GM21447 (cell line): ENCODE measurements around the gene BUD23.
"Not testable (repeated sequence)": the region's sequence is repeated elsewhere in the genome, so short reads cannot be mapped to it uniquely, and the experiment has no call there.

Experiments
- ATAC-seq: cut with Tn5 transposase; IDR thresholded peaks from one replicate; pipeline ENCODE4 v1.9.1; 2021; ENCODE audit not compliant: unreplicated experiment

Gene BUD23

GRCh38 chr7:73699370-73700068, 16.1 kb downstream of the BUD23 start:
- ATAC-seq = no peak

GRCh38 chr7:73700069-73700423, 16.6 kb downstream of the BUD23 start:
- no peak for ATAC-seq

GRCh38 chr7:73700581-73701134, 17.3 kb downstream of the BUD23 start:
- ATAC-seq = no peak

DNA sequence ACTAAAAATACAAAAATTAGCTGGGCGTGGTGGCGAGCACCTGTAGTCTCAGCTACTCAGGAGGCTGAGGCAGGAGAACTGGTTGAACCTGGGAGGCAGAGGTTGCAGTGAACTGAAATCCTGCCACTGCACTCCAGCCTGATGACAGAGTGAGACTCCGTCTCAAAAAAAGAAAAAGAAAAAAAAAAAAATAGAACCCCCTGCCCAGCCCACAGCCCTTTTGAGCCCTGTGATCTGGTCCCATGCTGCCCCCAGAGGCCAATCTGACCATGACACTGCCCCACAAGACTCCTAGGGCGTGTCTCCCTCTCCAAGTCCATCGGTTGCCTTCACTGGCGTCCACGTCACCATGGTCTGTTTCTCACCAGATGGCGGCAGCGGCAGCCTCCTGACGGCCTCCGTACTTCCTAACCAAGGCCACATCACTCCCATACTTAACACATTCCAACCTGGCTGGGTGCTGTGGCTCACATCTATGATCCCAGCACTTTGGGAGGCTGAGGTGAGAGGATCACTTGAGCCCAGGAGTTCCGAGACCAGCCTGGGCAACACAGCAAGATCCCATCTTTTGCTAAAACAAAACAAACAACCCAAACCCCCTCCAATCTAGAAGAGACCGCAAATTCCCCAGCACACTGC, 18.1 kb downstream of the BUD23 start:
- no peak for ATAC-seq

GRCh38 chr7:73702226-73702625, 18.8 kb downstream of the BUD23 start:
- ATAC-seq = no peak

DNA sequence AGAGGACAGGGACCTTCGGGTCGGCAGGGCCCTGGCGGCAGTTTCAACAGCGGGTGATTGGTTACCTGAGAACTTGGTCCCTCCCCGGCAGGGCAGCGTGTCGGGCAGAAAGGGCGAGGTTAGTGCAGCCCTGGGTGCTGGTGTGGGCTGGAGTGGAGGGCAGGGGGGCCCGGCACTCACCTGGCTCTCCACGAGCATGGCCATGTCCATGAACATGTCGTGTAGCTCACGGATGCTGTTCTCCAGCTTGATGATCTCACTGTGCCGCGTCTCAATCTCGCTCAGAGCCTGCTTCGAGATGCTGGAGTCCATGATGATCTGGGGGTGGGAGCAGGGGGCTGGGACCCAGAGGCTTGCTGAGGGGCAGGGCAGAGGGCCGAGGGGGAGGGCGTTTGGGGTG, 19.3 kb downstream of the BUD23 start:
- ATAC-seq = no peak

DNA sequence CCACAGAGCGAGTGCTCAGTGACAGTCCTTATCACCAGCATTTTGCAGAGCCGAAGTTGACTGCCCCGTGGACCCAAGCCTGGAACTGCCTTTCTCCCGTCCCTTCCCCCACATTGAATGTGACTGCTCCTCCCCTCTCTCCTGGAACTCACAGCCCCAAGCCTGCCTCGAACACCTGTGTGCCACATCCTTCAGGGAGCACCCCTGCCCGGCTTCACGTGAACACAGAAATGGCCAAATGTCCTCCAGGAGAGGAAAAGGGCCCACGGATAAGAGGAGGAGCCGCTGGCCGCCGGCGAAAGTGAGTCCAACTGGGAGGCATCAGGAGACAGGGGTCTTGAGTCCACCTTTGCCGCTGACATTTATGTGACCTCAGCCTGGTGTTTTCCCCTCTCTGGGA, 19.8 kb downstream of the BUD23 start:
- no peak for ATAC-seq

DNA sequence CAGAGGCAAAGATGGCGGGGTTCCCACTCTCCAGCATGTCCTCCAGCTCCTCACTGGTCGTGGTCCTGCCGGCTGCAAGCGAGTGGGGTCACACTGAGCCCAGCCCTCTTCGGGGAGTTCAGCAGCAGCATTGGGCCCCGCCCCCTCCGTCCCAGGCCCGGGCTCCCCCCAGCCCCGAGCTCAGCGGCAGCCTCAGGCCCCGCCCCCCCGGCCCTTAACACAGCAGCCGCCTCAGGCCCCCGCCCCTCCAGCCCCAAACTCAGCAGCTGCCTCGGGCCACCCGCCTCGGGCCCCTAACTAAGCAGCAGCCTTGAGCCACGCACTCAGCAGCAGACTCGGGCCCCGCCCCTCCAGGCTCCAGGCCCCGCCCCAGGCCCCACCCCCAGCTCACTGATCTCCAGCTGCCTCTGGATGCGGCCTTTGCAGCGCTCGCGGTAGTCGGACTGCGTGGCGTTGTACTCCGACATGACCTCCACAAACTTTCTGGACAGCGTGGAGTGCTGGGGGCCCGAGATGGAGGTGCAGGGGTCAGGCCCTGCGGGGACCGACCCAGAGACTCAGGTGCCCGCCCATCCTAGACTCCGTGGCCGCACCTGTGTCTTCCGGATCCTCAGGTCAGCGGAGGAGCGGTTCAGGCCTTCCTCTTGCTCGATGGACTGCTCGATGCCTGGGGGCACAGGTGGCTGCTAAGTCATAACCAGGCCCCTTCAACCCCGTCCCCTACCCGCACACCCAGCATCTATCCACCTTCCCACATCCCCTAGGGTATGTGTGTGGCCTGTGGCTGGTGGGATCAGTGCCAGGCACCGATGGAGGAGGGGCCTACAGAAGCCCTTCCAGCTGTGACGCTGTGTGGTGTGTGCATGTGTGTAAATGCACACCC, 20.6 kb downstream of the BUD23 start:
- no peak for ATAC-seq

GRCh38 chr7:73704640-73705550, 21.5 kb downstream of the BUD23 start:
- no peak for ATAC-seq

GRCh38 chr7:73705551-73705920, 22.1 kb downstream of the BUD23 start:
- no peak for ATAC-seq

GRCh38 chr7:73706126-73707044, 23.0 kb downstream of the BUD23 start:
- no peak for ATAC-seq

DNA sequence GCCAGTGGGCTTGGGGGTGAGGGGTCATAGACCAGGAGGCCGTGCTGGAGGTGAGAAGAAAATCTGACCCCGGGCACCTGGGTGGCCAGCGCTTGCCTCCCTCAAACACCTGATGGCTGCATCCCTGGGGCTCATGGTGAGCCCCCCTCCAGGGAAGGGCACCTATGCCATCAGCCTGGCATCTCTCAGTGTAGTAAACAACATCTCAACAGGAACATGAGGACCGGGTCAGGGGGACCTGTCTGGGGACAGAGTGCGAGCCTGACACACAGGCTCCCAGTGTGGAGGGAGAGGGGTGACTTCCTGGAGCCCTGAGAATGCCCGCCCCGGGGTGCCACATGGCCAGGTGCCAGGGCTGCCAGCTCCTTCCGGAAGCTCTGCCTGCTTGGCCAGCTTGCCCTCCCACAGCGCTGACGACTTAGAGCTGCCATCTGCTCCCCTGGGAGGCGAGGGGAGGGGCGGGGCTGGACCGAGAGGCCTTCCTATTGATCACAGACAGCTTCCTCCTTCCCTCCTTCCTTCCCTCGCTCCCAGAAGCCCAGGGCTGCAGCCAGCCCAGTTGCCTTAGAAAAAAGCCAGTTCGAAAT, 23.7 kb downstream of the BUD23 start:
- no peak for ATAC-seq

- no peak for ATAC-seq
Observed at GRCh38 chr7:73708961-73709549, 25.7 kb downstream of the BUD23 start.

GRCh38 chr7:73712773-73713172, 29.4 kb downstream of the BUD23 start:
- ATAC-seq = no peak

- ATAC-seq = not testable (repeated sequence)
Observed at GRCh38 chr7:73713319-73713718, 29.9 kb downstream of the BUD23 start.

GRCh38 chr7:73715648-73716317, 32.4 kb downstream of the BUD23 start:
- no peak for ATAC-seq

GRCh38 chr7:73716318-73716890, 33.0 kb downstream of the BUD23 start:
- no peak for ATAC-seq
